ENCODE results near the gene PLXNA2. TPM values are rescaled to one million over a fixed set of nuclear protein-coding genes. Genes with fewer than 3 reads are reported as not detected.

PLXNA2 gene
- total RNA-seq, 1 experiment from 2014 or later: 10.2 TPM

GRCh38 chr1:208216062-208216461 is 28.1 kb downstream of the PLXNA2 start:
- no TSS peak for BruUV-seq (replicated peaks)
- DNase-seq: no peak
- CTCF ChIA-PET: no interaction called here
- Histone ChIP-seq H3K4me3 (no peak overlapping the region), H3K4me1 (replicated peaks; ENCODE audit: insufficient read depth) (peaks cover 30% of the 10 kb centered on the region), H3K27me3 (ENCODE audit: insufficient read depth, low read depth) (no peaks in the 10 kb centered on the region), H3K27ac (no peak overlapping the region), H3F3A (ENCODE audit: insufficient read depth, low read depth) (peaks cover 11% of the 10 kb centered on the region), H2AFZ (no peak overlapping the region), H3K9me3 (ENCODE audit: insufficient read depth, low read depth) (no peaks in the 10 kb centered on the region), H3K36me3 (ENCODE audit: low read depth) (peaks cover 6% of the 10 kb centered on the region; the same call in 1 of the 2 replicates), H3K4me2 (no peak overlapping the region), H3K79me2 (ENCODE audit: low read depth) (peaks cover 22% of the 10 kb centered on the region), H3K9me2 (ENCODE audit: insufficient read depth) (no peaks in the 10 kb centered on the region), H4K20me1 (ENCODE audit: insufficient read depth) (no peaks in the 10 kb centered on the region)
- POLR2A ChIA-PET (ENCODE audit: unreplicated experiment): no interaction called here
- TF ChIP-seq CTCF (conservative IDR thresholded peaks at IDR 0.05) (no peak), EZH2 (IDR thresholded peaks at IDR 0.05; ENCODE audit: low read depth) (no peak)
- intact Hi-C loops (cut with micrococcal nuclease; ENCODE audit: unreplicated experiment): no loop called here

- H3K27ac ChIP-seq: no peak overlapping the region
- no peaks in the 10 kb centered on the region for H3K9me3 ChIP-seq (ENCODE audit: insufficient read depth, low read depth)
- H3K27me3 ChIP-seq (ENCODE audit: insufficient read depth, low read depth): no peaks in the 10 kb centered on the region
- no TSS peak for BruUV-seq (replicated peaks)
- no peaks in the 10 kb centered on the region for H4K20me1 ChIP-seq (ENCODE audit: insufficient read depth)
- DNase-seq: no peak
- TF ChIP-seq EZH2 (IDR thresholded peaks at IDR 0.05; ENCODE audit: low read depth): no peak
- TF ChIP-seq CTCF (conservative IDR thresholded peaks at IDR 0.05): no peak
- H3K79me2 ChIP-seq (ENCODE audit: low read depth): peaks cover 24% of the 10 kb centered on the region
- no peaks in the 10 kb centered on the region for H3K9me2 ChIP-seq (ENCODE audit: insufficient read depth)
- ChIA-PET POLR2A (ENCODE audit: unreplicated experiment) (no interaction called here), CTCF (no interaction called here)
- peaks cover 6% of the 10 kb centered on the region; the same call in 1 of the 2 replicates for H3K36me3 ChIP-seq (ENCODE audit: low read depth)
- H3K4me1 ChIP-seq (replicated peaks; ENCODE audit: insufficient read depth): peaks cover 24% of the 10 kb centered on the region
- H2AFZ ChIP-seq: no peak overlapping the region
- intact Hi-C loops (cut with micrococcal nuclease; ENCODE audit: unreplicated experiment): no loop called here
- peaks cover 7% of the 10 kb centered on the region for H3F3A ChIP-seq (ENCODE audit: insufficient read depth, low read depth)
- no peak overlapping the region for H3K4me2 ChIP-seq
- no peak overlapping the region for H3K4me3 ChIP-seq
These were observed 28.8 kb downstream of the PLXNA2 start for GRCh38 chr1:208215393-208215792.

GRCh38 chr1:208213786-208214185 is 30.4 kb downstream of the PLXNA2 start:
- no peak for DNase-seq
- no peak overlapping the region for H3K27ac ChIP-seq
- H3F3A ChIP-seq (ENCODE audit: insufficient read depth, low read depth): 0 out of 2 replicates have a peak, but pooled peaks cover 4% of the 10 kb centered on the region
- ChIA-PET CTCF (interaction anchor here (0.6 kb wide), 1 partner anchor 20 kb away, joined by 4 read pairs; no protein-coding TSS in a partner anchor), POLR2A (ENCODE audit: unreplicated experiment) (no interaction called here)
- BruUV-seq (replicated peaks): no TSS peak
- no peaks in the 10 kb centered on the region for H3K9me3 ChIP-seq (ENCODE audit: insufficient read depth, low read depth)
- H3K4me1 ChIP-seq (replicated peaks; ENCODE audit: insufficient read depth): peaks cover 8% of the 10 kb centered on the region
- intact Hi-C loops (cut with micrococcal nuclease; ENCODE audit: unreplicated experiment): no loop called here
- no peaks in the 10 kb centered on the region for H4K20me1 ChIP-seq (ENCODE audit: insufficient read depth)
- peaks cover 21% of the 10 kb centered on the region for H3K79me2 ChIP-seq (ENCODE audit: low read depth)
- H3K9me2 ChIP-seq (ENCODE audit: insufficient read depth): no peaks in the 10 kb centered on the region
- no peak overlapping the region for H3K4me3 ChIP-seq
- peaks cover 6% of the 10 kb centered on the region; the same call in 1 of the 2 replicates for H3K36me3 ChIP-seq (ENCODE audit: low read depth)
- H2AFZ ChIP-seq: no peak overlapping the region
- no peaks in the 10 kb centered on the region for H3K27me3 ChIP-seq (ENCODE audit: insufficient read depth, low read depth)
- no peak overlapping the region for H3K4me2 ChIP-seq
- TF ChIP-seq CTCF (conservative IDR thresholded peaks at IDR 0.05) (no peak), EZH2 (IDR thresholded peaks at IDR 0.05; ENCODE audit: low read depth) (no peak)

Data from PC-9 (cell line).